H9 (cell line): ENCODE results near the gene AP3S1. TPM values are rescaled to one million over a fixed set of nuclear protein-coding genes. Genes with fewer than 3 reads are reported as not detected.

Experiments used
- DNase-seq: peaks from one replicate; pipeline ENCODE4 v3.0.0-alpha.2; 2017
- H2AFZ ChIP-seq: one replicate; pipeline ENCODE4 v1.6.1; 2013; ENCODE audit warnings: mild to moderate bottlenecking, low read length, control low read depth, moderate library complexity
- H2AK5ac ChIP-seq: 2 replicates; pipeline ENCODE4 v1.6.1; 2013; ENCODE audit warnings: low read length, control low read depth, mixed read lengths; ENCODE audit not compliant: insufficient read length
- H2BK120ac ChIP-seq: one replicate; pipeline ENCODE4 v1.6.1; 2013; ENCODE audit warnings: low read depth, mild to moderate bottlenecking, low read length, control low read depth, inconsistent platforms; ENCODE audit not compliant: poor library complexity, severe bottlenecking
- H2BK12ac ChIP-seq: 2 replicates; pipeline ENCODE4 v1.6.1; 2013; ENCODE audit warnings: low read length, control low read depth, mixed read lengths, low read depth; ENCODE audit not compliant: insufficient read length
- H2BK15ac ChIP-seq: 2 replicates; pipeline ENCODE4 v1.6.1; 2013; ENCODE audit warnings: low read depth, low read length, control low read depth
- H2BK20ac ChIP-seq: one replicate; pipeline ENCODE4 v1.6.1; 2013; ENCODE audit warnings: low read depth, mild to moderate bottlenecking, low read length, control low read depth, inconsistent platforms; ENCODE audit not compliant: poor library complexity, severe bottlenecking
- H2BK5ac ChIP-seq: 2 replicates; pipeline ENCODE4 v1.6.1; 2013; ENCODE audit warnings: low read length, control low read depth, mixed read lengths; ENCODE audit not compliant: insufficient read length
- H3K14ac ChIP-seq: 2 replicates; pipeline ENCODE4 v1.6.1; 2013; ENCODE audit warnings: low read length, control low read depth; ENCODE audit not compliant: insufficient read depth
- H3K18ac ChIP-seq: 2 replicates; pipeline ENCODE4 v1.6.1; 2013; ENCODE audit warnings: low read depth, mild to moderate bottlenecking, mixed read lengths, low read length, control low read depth; ENCODE audit not compliant: insufficient read length
- H3K23ac ChIP-seq: 2 replicates; pipeline ENCODE4 v1.6.1; 2013; ENCODE audit warnings: low read length, control low read depth, mixed read lengths, low read depth; ENCODE audit not compliant: insufficient read length
- H3K23me2 ChIP-seq: 2 replicates; pipeline ENCODE4 v1.6.1; 2013; ENCODE audit warnings: low read depth, mild to moderate bottlenecking, mixed read lengths, low read length, control low read depth; ENCODE audit not compliant: insufficient read length, poor library complexity, severe bottlenecking
- H3K27ac ChIP-seq: 2 replicates; pipeline ENCODE4 v1.5.1; 2013; ENCODE audit warnings: low read length, control low read depth, mixed read lengths, low read depth; ENCODE audit not compliant: insufficient read length
- H3K27me3 ChIP-seq: 2 replicates; pipeline ENCODE4 v1.6.1; 2013; ENCODE audit warnings: low read length, control low read depth, inconsistent platforms; ENCODE audit not compliant: insufficient read depth
- H3K4ac ChIP-seq: 2 replicates; pipeline ENCODE4 v1.6.1; 2013; ENCODE audit warnings: low read depth, mild to moderate bottlenecking, control low read depth, inconsistent platforms, low read length, moderate library complexity
- H3K4me1 ChIP-seq: 2 replicates; pipeline ENCODE4 v1.6.1; 2013; ENCODE audit warnings: low read length, control low read depth, inconsistent platforms; ENCODE audit not compliant: insufficient read depth
- H3K4me2 ChIP-seq: 2 replicates; pipeline ENCODE4 v1.6.1; 2013; ENCODE audit warnings: low read length, control low read depth, mixed read lengths; ENCODE audit not compliant: insufficient read length, insufficient read depth
- H3K56ac ChIP-seq: 2 replicates; pipeline ENCODE4 v1.6.1; 2013; ENCODE audit warnings: low read depth, mild to moderate bottlenecking, mixed read lengths, low read length, control low read depth; ENCODE audit not compliant: insufficient read length
- H3K79me1 ChIP-seq: 2 replicates; pipeline ENCODE4 v1.6.1; 2013; ENCODE audit warnings: low read depth, mild to moderate bottlenecking, moderate library complexity, low read length, control low read depth, inconsistent platforms; ENCODE audit not compliant: insufficient read depth, poor library complexity, severe bottlenecking
- H3K79me2 ChIP-seq: 2 replicates; pipeline ENCODE4 v1.6.1; 2013; ENCODE audit warnings: low read length, control low read depth, inconsistent platforms; ENCODE audit not compliant: insufficient read depth
- H3K9ac ChIP-seq: 2 replicates; pipeline ENCODE4 v1.6.1; 2013; ENCODE audit warnings: low read length, control low read depth, mixed read lengths; ENCODE audit not compliant: insufficient read length; ENCODE audit errors: extremely low read depth
- H3K9me3 ChIP-seq: one replicate; pipeline ENCODE4 v1.6.1; 2013; ENCODE audit warnings: low read depth, low read length, inconsistent platforms; ENCODE audit not compliant: control insufficient read depth
- H3T11ph ChIP-seq: one replicate; pipeline ENCODE4 v1.6.1; 2013; ENCODE audit warnings: mild to moderate bottlenecking, low read length, control low read depth, inconsistent platforms
- H4K20me1 ChIP-seq: one replicate; pipeline ENCODE4 v1.6.1; 2013; ENCODE audit not compliant: control insufficient read depth, insufficient read length, insufficient read depth
- H4K5ac ChIP-seq: 2 replicates; pipeline ENCODE4 v1.6.1; 2013; ENCODE audit warnings: low read depth, mild to moderate bottlenecking, mixed read lengths, low read length, control low read depth; ENCODE audit not compliant: insufficient read length
- H4K8ac ChIP-seq: replicated peaks from 2 replicates; pipeline ENCODE4 v1.6.1; 2013; ENCODE audit warnings: low read length, control low read depth, mixed read lengths, low read depth; ENCODE audit not compliant: insufficient read length
- H4K91ac ChIP-seq: 2 replicates; pipeline ENCODE4 v1.6.1; 2013; ENCODE audit warnings: low read depth, mild to moderate bottlenecking, moderate library complexity, mixed read lengths, low read length, control low read depth; ENCODE audit not compliant: insufficient read length
- H3K27ac Mint-ChIP-seq, 3 experiments: 2 replicates in 2 of 3; 3 replicates in 1 of 3; pipeline ENCODE4 v1.8.0; 2020 to 2021; ENCODE audit warnings: mixed read lengths in 3 of 3, mild to moderate bottlenecking in 1 of 3, moderate library complexity in 1 of 3
- H3K27me3 Mint-ChIP-seq: 2 replicates; pipeline ENCODE4 v1.8.0; 2021; ENCODE audit warnings: low read depth, mild to moderate bottlenecking, moderate library complexity, mixed read lengths
- H3K36me3 Mint-ChIP-seq, 3 experiments: 2 replicates in 2 of 3; 3 replicates in 1 of 3; pipeline ENCODE4 v1.8.0; 2020 to 2021; ENCODE audit warnings: low read depth in 3 of 3, mixed read lengths in 3 of 3; ENCODE audit not compliant: insufficient read depth in 1 of 3
- H3K4me1 Mint-ChIP-seq, 2 experiments: 2 replicates each; pipeline ENCODE4 v1.8.0; 2020; ENCODE audit warnings: mixed read lengths in 2 of 2
- H3K4me3 Mint-ChIP-seq, 2 experiments: 2 replicates in 1 of 2; 3 replicates in 1 of 2; pipeline ENCODE4 v1.8.0; 2020 to 2021; ENCODE audit warnings: mild to moderate bottlenecking in 2 of 2, mixed read lengths in 2 of 2, moderate library complexity in 1 of 2
- H3K9me3 Mint-ChIP-seq, 2 experiments: 2 replicates in 1 of 2; 3 replicates in 1 of 2; pipeline ENCODE4 v1.8.0; 2020; ENCODE audit warnings: mild to moderate bottlenecking in 2 of 2, mixed read lengths in 2 of 2, moderate library complexity in 1 of 2
- CTCF ChIP-seq: fragments of 200-600 bp; sonication (generic); conservative IDR thresholded peaks from 3 replicates; pipeline ENCODE4 v1.8.0; 2021; ENCODE audit warnings: antibody characterized with exemption, mild to moderate bottlenecking
- WGBS: extraction: QIAGEN DNeasy Blood & Tissue Kit; methylation state at CpG from one replicate; pipeline ENCODE4 v1.1.7; 2013; ENCODE audit warnings: missing lambda C conversion rate, low lambda C conversion rate, mixed read lengths; ENCODE audit not compliant: insufficient read length; ENCODE audit errors: extremely low coverage; 5-methylcytosine and 5-hydroxymethylcytosine counted together
- long read RNA-seq: library from polyadenylated mRNA; unstranded; transcript quantifications from one replicate; pipeline ENCODE4 v2.0.0, GENCODE V29; 2020
- total RNA-seq: library from RNA; stranded (reverse); gene quantifications from 2 replicates; pipeline ENCODE4 v1.2.1, GENCODE V29; 2021

The AP3S1 gene
- total RNA-seq: 74.5 and 78.4 TPM in 2 replicates
- long read RNA-seq, transcript AP3S1-201 (6 exons, 1,730 nt): major isoform, 186 of 210 reads
- long read RNA-seq, partial matches to known transcripts: 7 of 210 reads
- long read RNA-seq, other reads (novel, unspliced or antisense): 16 of 210 reads

GRCh38 chr5:115841382-115842088, at the start of gene AP3S1, which contains the start of gene ATG12:
AP3S1 (plus strand) TSS chr5:115841935; CDS start chr5:115842038, 103 bp downstream.
ATG12 (minus strand) TSS chr5:115841565; CDS start chr5:115841552, 13 bp downstream.
- no CpG with 5 or more reads among the region's 65 CpGs for WGBS
- Mint-ChIP-seq H3K27me3 (no peaks in the 10 kb centered on the region), H3K4me1 (peaks cover 26 to 27% of the 10 kb centered on the region in 2 experiments), H3K9me3 (no peaks in the 10 kb centered on the region), H3K36me3 (peaks cover 8 to 18% (median 13%) of the 10 kb centered on the region in 3 experiments; a peak in 6 of 7 replicates), H3K27ac (peak within 1 kb of the TSS; percentile 99 to 100 (median 99)), H3K4me3 (peak within 1 kb of the TSS; percentile 96 to 97)
- H3T11ph ChIP-seq: no peak within 1 kb of the TSS
- H4K20me1 ChIP-seq: no peaks in the 10 kb centered on the region
- no peak within 1 kb of the TSS for H2BK5ac ChIP-seq
- no peak within 1 kb of the TSS; the same call in 1 of the 2 replicates for H2BK15ac ChIP-seq
- no peak within 1 kb of the TSS for H3K4ac ChIP-seq
- H2BK20ac ChIP-seq: no peak within 1 kb of the TSS
- H4K5ac ChIP-seq: no peak within 1 kb of the TSS
- H2AFZ ChIP-seq: peak within 1 kb of the TSS; percentile 65
- peak within 1 kb of the TSS; percentile 95 for H3K14ac ChIP-seq
- peak within 1 kb of the TSS; percentile 5 for H2BK12ac ChIP-seq
- H3K23me2 ChIP-seq: peaks cover 8% of the 10 kb centered on the region
- no peak within 1 kb of the TSS for H2AK5ac ChIP-seq
- DNase-seq: peak; percentile 91
- H3K23ac ChIP-seq: no peak within 1 kb of the TSS
- peaks cover 10% of the 10 kb centered on the region for H3K79me1 ChIP-seq
- peak within 1 kb of the TSS; percentile 84 for H3K18ac ChIP-seq
- H4K91ac ChIP-seq: no peak within 1 kb of the TSS
- peak within 1 kb of the TSS; percentile 70 for H3K27ac ChIP-seq
- H3K9me3 ChIP-seq: no peaks in the 10 kb centered on the region
- H3K56ac ChIP-seq: peak within 1 kb of the TSS; percentile 9
- H3K79me2 ChIP-seq: peaks cover 9% of the 10 kb centered on the region; the same call in 1 of the 2 replicates
- TF ChIP-seq CTCF: no peak
- no peaks in the 10 kb centered on the region for H3K27me3 ChIP-seq
- H4K8ac ChIP-seq: no peak within 1 kb of the TSS
- H3K4me1 ChIP-seq: no peaks in the 10 kb centered on the region
- peak within 1 kb of the TSS; percentile 100 for H3K4me2 ChIP-seq
- H3K9ac ChIP-seq: peak within 1 kb of the TSS; percentile 93
- no peak within 1 kb of the TSS for H2BK120ac ChIP-seq
